GM12874 (cell line): ENCODE results near the gene KCNIP4.

ENCODE experiments used
- CTCF ChIP-seq: IDR thresholded peaks from 2 replicates; pipeline ENCODE4 v1.5.1; 2011; ENCODE audit warnings: low read depth, mild to moderate bottlenecking, control low read depth, low read length, moderate library complexity; ENCODE audit not compliant: insufficient read depth

The KCNIP4 gene

GRCh38 chr4:21577056-21577455, 371.5 kb downstream of the KCNIP4 start:
- no peak for TF ChIP-seq CTCF

- no peak for TF ChIP-seq CTCF
Observed at GRCh38 chr4:21571100-21571499, 377.5 kb downstream of the KCNIP4 start.

- TF ChIP-seq CTCF: no peak
Observed at GRCh38 chr4:21569638-21570037, 378.9 kb downstream of the KCNIP4 start.

GRCh38 chr4:21555083-21555482, 393.5 kb downstream of the KCNIP4 start:
- no peak for TF ChIP-seq CTCF

GRCh38 chr4:21554500-21554899, 394.1 kb downstream of the KCNIP4 start:
- no peak for TF ChIP-seq CTCF

- TF ChIP-seq CTCF: no peak
Observed at GRCh38 chr4:21554066-21554465, 394.5 kb downstream of the KCNIP4 start.

- TF ChIP-seq CTCF: no peak
Observed at GRCh38 chr4:21552455-21552854, 396.1 kb downstream of the KCNIP4 start.

- no peak for TF ChIP-seq CTCF
Observed at GRCh38 chr4:21544955-21545354, 403.6 kb downstream of the KCNIP4 start.
